ENCODE measurements around the gene PLXDC2.

PLXDC2 gene

GRCh38 chr10:19906108-19906791 is 90.0 kb downstream of the PLXDC2 start:
- Histone ChIP-seq H3K4me3 (ENCODE audit: low read length, poor library complexity, severe bottlenecking) (no peak overlapping the region), H3K9ac (ENCODE audit: low read depth, low read length, poor library complexity, severe bottlenecking) (no peak overlapping the region), H3F3A (ENCODE audit: low read depth) (no peaks in the 10 kb centered on the region), H3K4me1 (ENCODE audit: insufficient read depth, low read length, poor library complexity, severe bottlenecking) (no peaks in the 10 kb centered on the region), H2AFZ (ENCODE audit: low read length) (no peak overlapping the region), H3K4me2 (ENCODE audit: low read depth, low read length, poor library complexity, severe bottlenecking) (no peak overlapping the region), H3K36me3 (ENCODE audit: insufficient read depth, low read length) (no peaks in the 10 kb centered on the region), H3K9me3 (ENCODE audit: insufficient read depth, low read depth, low read length) (no peaks in the 10 kb centered on the region), H3K79me2 (ENCODE audit: insufficient read depth, low read length) (no peaks in the 10 kb centered on the region), H3K27me3 (ENCODE audit: insufficient read depth, low read length, poor library complexity, severe bottlenecking) (no peaks in the 10 kb centered on the region), H3K9me2 (replicated peaks; ENCODE audit: low read depth, low read length) (no peaks in the 10 kb centered on the region), H4K20me1 (ENCODE audit: insufficient read depth, low read length, poor library complexity, severe bottlenecking) (no peaks in the 10 kb centered on the region)
- no peak for TF ChIP-seq CTCF (conservative IDR thresholded peaks at IDR 0.05; ENCODE audit: low read length)
- TF ChIP-seq EZH2phosphoT487 (IDR thresholded peaks at IDR 0.05; ENCODE audit: borderline replicate concordance), result no peak

GRCh38 chr10:19908991-19909696 is 92.9 kb downstream of the PLXDC2 start:
- H3K4me3 ChIP-seq (ENCODE audit: low read length, poor library complexity, severe bottlenecking), result no peak overlapping the region
- H3K4me2 ChIP-seq (ENCODE audit: low read depth, low read length, poor library complexity, severe bottlenecking), result no peak overlapping the region
- TF ChIP-seq CTCF (conservative IDR thresholded peaks at IDR 0.05; ENCODE audit: low read length), result no peak
- no peak for TF ChIP-seq EZH2phosphoT487 (IDR thresholded peaks at IDR 0.05; ENCODE audit: borderline replicate concordance)
- H3K79me2 ChIP-seq (ENCODE audit: insufficient read depth, low read length), result no peaks in the 10 kb centered on the region
- no peaks in the 10 kb centered on the region for H3K27me3 ChIP-seq (ENCODE audit: insufficient read depth, low read length, poor library complexity, severe bottlenecking)
- no peaks in the 10 kb centered on the region for H3F3A ChIP-seq (ENCODE audit: low read depth)
- H3K4me1 ChIP-seq (ENCODE audit: insufficient read depth, low read length, poor library complexity, severe bottlenecking), result no peaks in the 10 kb centered on the region
- no peak overlapping the region for H3K9ac ChIP-seq (ENCODE audit: low read depth, low read length, poor library complexity, severe bottlenecking)
- H3K9me3 ChIP-seq (ENCODE audit: insufficient read depth, low read depth, low read length), result no peaks in the 10 kb centered on the region
- H3K9me2 ChIP-seq (replicated peaks; ENCODE audit: low read depth, low read length), result no peaks in the 10 kb centered on the region
- no peak overlapping the region for H2AFZ ChIP-seq (ENCODE audit: low read length)
- H4K20me1 ChIP-seq (ENCODE audit: insufficient read depth, low read length, poor library complexity, severe bottlenecking), result no peaks in the 10 kb centered on the region
- no peaks in the 10 kb centered on the region for H3K36me3 ChIP-seq (ENCODE audit: insufficient read depth, low read length)

GRCh38 chr10:19911886-19912285 is 95.7 kb downstream of the PLXDC2 start:
- H3K79me2 ChIP-seq (ENCODE audit: insufficient read depth, low read length), result no peaks in the 10 kb centered on the region
- no peaks in the 10 kb centered on the region for H3K9me2 ChIP-seq (replicated peaks; ENCODE audit: low read depth, low read length)
- H4K20me1 ChIP-seq (ENCODE audit: insufficient read depth, low read length, poor library complexity, severe bottlenecking), result no peaks in the 10 kb centered on the region
- no peaks in the 10 kb centered on the region for H3F3A ChIP-seq (ENCODE audit: low read depth)
- H3K4me1 ChIP-seq (ENCODE audit: insufficient read depth, low read length, poor library complexity, severe bottlenecking), result no peaks in the 10 kb centered on the region
- H3K36me3 ChIP-seq (ENCODE audit: insufficient read depth, low read length), result no peaks in the 10 kb centered on the region
- no peaks in the 10 kb centered on the region for H3K9me3 ChIP-seq (ENCODE audit: insufficient read depth, low read depth, low read length)
- H3K27me3 ChIP-seq (ENCODE audit: insufficient read depth, low read length, poor library complexity, severe bottlenecking), result no peaks in the 10 kb centered on the region
- H3K9ac ChIP-seq (ENCODE audit: low read depth, low read length, poor library complexity, severe bottlenecking), result no peak overlapping the region
- H3K4me3 ChIP-seq (ENCODE audit: low read length, poor library complexity, severe bottlenecking), result no peak overlapping the region
- no peak overlapping the region for H3K4me2 ChIP-seq (ENCODE audit: low read depth, low read length, poor library complexity, severe bottlenecking)
- TF ChIP-seq CTCF (conservative IDR thresholded peaks at IDR 0.05; ENCODE audit: low read length), result no peak
- TF ChIP-seq EZH2phosphoT487 (IDR thresholded peaks at IDR 0.05; ENCODE audit: borderline replicate concordance), result no peak
- H2AFZ ChIP-seq (ENCODE audit: low read length), result no peak overlapping the region

All from Loucy (cell line).